GM23338 (cell line): ENCODE measurements around the gene LSP1. TPM values are rescaled to one million over a fixed set of nuclear protein-coding genes. Genes with fewer than 3 reads are reported as not detected.

Source experiments
- ATAC-seq: fragments of 200-7000 bp; cut with Tn5 transposase; 3 replicates; pipeline ENCODE4 v1.9.1; 2020
- DNase-seq: peaks from one replicate; pipeline ENCODE4 v3.0.0-alpha.2; 2015; ENCODE audit warnings: low spot score
- H2AFZ ChIP-seq: fragments of 200-600 bp; sonication (generic); 2 replicates; pipeline ENCODE4 v1.8.0; 2016; ENCODE audit warnings: antibody characterized with exemption, mild to moderate bottlenecking, moderate library complexity
- H3F3A ChIP-seq: fragments of 200-600 bp; sonication (generic); replicated peaks from 2 replicates; pipeline ENCODE4 v1.8.0; 2017; ENCODE audit warnings: antibody characterized with exemption, mixed run types, low read depth
- H3K27ac ChIP-seq: fragments of 200-600 bp; sonication (generic); 2 replicates; pipeline ENCODE4 v1.6.1; 2016; ENCODE audit warnings: low read depth
- H3K27me3 ChIP-seq: fragments of 200-600 bp; sonication (generic); 2 replicates; pipeline ENCODE4 v1.8.0; 2016; ENCODE audit warnings: mild to moderate bottlenecking, mixed run types, moderate library complexity; ENCODE audit not compliant: insufficient read depth
- H3K36me3 ChIP-seq: fragments of 200-600 bp; sonication (generic); 2 replicates; pipeline ENCODE4 v1.8.0; 2016; ENCODE audit warnings: mild to moderate bottlenecking; ENCODE audit not compliant: insufficient read depth
- H3K4me1 ChIP-seq: fragments of 200-600 bp; sonication (generic); 2 replicates; pipeline ENCODE4 v1.8.0; 2016; ENCODE audit warnings: mild to moderate bottlenecking, moderate library complexity; ENCODE audit not compliant: insufficient read depth
- H3K4me2 ChIP-seq: fragments of 200-600 bp; sonication (generic); 2 replicates; pipeline ENCODE4 v1.7.1; 2017; ENCODE audit warnings: mixed run types
- H3K4me3 ChIP-seq: fragments of 200-600 bp; sonication (generic); 2 replicates; pipeline ENCODE4 v1.6.1; 2016; ENCODE audit warnings: mixed run types
- H3K79me2 ChIP-seq: fragments of 200-600 bp; sonication (generic); replicated peaks from 2 replicates; pipeline ENCODE4 v1.8.0; 2017; ENCODE audit warnings: mild to moderate bottlenecking; ENCODE audit not compliant: insufficient read depth
- H3K9me2 ChIP-seq: fragments of 200-600 bp; sonication (generic); 2 replicates; pipeline ENCODE4 v1.8.0; 2017; ENCODE audit not compliant: insufficient read depth
- H4K20me1 ChIP-seq: fragments of 200-600 bp; sonication (generic); replicated peaks from 2 replicates; pipeline ENCODE4 v1.8.0; 2017; ENCODE audit warnings: mild to moderate bottlenecking; ENCODE audit not compliant: insufficient read depth
- H3K27ac Mint-ChIP-seq: 2 replicates; pipeline ENCODE4 v1.8.0; 2020; ENCODE audit warnings: inconsistent platforms, mild to moderate bottlenecking, moderate library complexity, mixed read lengths
- H3K27me3 Mint-ChIP-seq: 3 replicates; pipeline ENCODE4 v1.8.0; 2022; ENCODE audit warnings: low read depth, mild to moderate bottlenecking, moderate library complexity, mixed read lengths, inconsistent platforms; ENCODE audit not compliant: insufficient read depth, poor library complexity
- H3K36me3 Mint-ChIP-seq: 3 replicates; pipeline ENCODE4 v1.8.0; 2021; ENCODE audit warnings: low read depth, mild to moderate bottlenecking, inconsistent platforms, moderate library complexity, mixed read lengths
- H3K4me1 Mint-ChIP-seq: 3 replicates; pipeline ENCODE4 v1.8.0; 2020; ENCODE audit warnings: mild to moderate bottlenecking, inconsistent platforms, mixed read lengths
- H3K4me3 Mint-ChIP-seq: 3 replicates; pipeline ENCODE4 v1.8.0; 2021; ENCODE audit warnings: moderate library complexity, mild to moderate bottlenecking, inconsistent platforms, mixed read lengths
- H3K9me3 Mint-ChIP-seq: 3 replicates; pipeline ENCODE4 v1.8.0; 2020; ENCODE audit warnings: moderate library complexity, mild to moderate bottlenecking, inconsistent platforms, mixed read lengths
- CREB1 ChIP-seq: fragments of 250-450 bp; sonication (Bioruptor Pico); IDR thresholded peaks from 2 replicates; pipeline ENCODE4 v1.5.0; 2020; ENCODE audit warnings: low read depth, mild to moderate bottlenecking, moderate library complexity
- ETS1 ChIP-seq: IDR thresholded peaks from 2 replicates; pipeline ENCODE4 v1.6.1; 2016; ENCODE audit warnings: antibody characterized with exemption
- EZH2 ChIP-seq: fragments of 200-600 bp; sonication (generic); IDR thresholded peaks from one replicate; pipeline ENCODE4 v1.8.0; 2017; ENCODE audit warnings: antibody characterized with exemption, mild to moderate bottlenecking, low read depth; ENCODE audit not compliant: unreplicated experiment
- NANOG ChIP-seq: IDR thresholded peaks from 2 replicates; pipeline ENCODE4 v1.6.1; 2016; ENCODE audit warnings: antibody characterized with exemption, borderline replicate concordance
- POLR2AphosphoS5 ChIP-seq: IDR thresholded peaks from 2 replicates; pipeline ENCODE4 v1.6.1; 2016; ENCODE audit warnings: antibody characterized with exemption, low read depth
- REST ChIP-seq: IDR thresholded peaks from one replicate; pipeline ENCODE4 v1.6.1; 2018; ENCODE audit warnings: antibody characterized with exemption; ENCODE audit not compliant: unreplicated experiment
- STAT1 ChIP-seq: IDR thresholded peaks from one replicate; pipeline ENCODE4 v1.6.1; 2016; ENCODE audit warnings: antibody characterized with exemption; ENCODE audit not compliant: unreplicated experiment
- polyA plus RNA-seq: library from polyadenylated mRNA; unstranded; fragments of >200 nt; fragmentation: Nextera tagmentation; extraction: Ambion mirVana; gene quantifications from 2 replicates; pipeline ENCODE4 v1.2.1, GENCODE V29; 2016
- total RNA-seq: library from RNA; depleted of rRNA; stranded (reverse); fragments of >200 nt; shearing (Covaris generic); gene quantifications from 2 replicates; pipeline ENCODE4 v1.2.3, GENCODE V29; 2014

The LSP1 gene
- total and polyA plus RNA-seq, 2 experiments from 2014 or later = 0.84 TPM; not detected in 1

- Histone ChIP-seq H2AFZ (no peak overlapping the region), H3K4me2 (no peak overlapping the region), H3K4me3 (no peak overlapping the region), H3K27me3 (no peaks in the 10 kb centered on the region), H3K4me1 (no peaks in the 10 kb centered on the region), H3F3A (no peaks in the 10 kb centered on the region), H3K9me2 (no peaks in the 10 kb centered on the region), H3K79me2 (no peaks in the 10 kb centered on the region), H3K36me3 (no peaks in the 10 kb centered on the region), H3K27ac (no peak overlapping the region), H4K20me1 (no peaks in the 10 kb centered on the region)
- no peak for ATAC-seq
- Mint-ChIP-seq H3K36me3 (no peaks in the 10 kb centered on the region), H3K9me3 (no peaks in the 10 kb centered on the region; the same call in 2 of the 3 replicates), H3K27me3 (peaks cover 9% of the 10 kb centered on the region), H3K4me3 (no peak overlapping the region), H3K27ac (no peak overlapping the region), H3K4me1 (no peaks in the 10 kb centered on the region)
- DNase-seq = no peak
- TF ChIP-seq EZH2 (peak; percentile 9), CREB1 (CRISPR knock-in tag) (no peak)
These were observed 7.8 kb upstream of the LSP1 start for GRCh38 chr11:1845095-1845429.

GRCh38 chr11:1845561-1846452 lies 7.1 kb upstream of the LSP1 start:
- Histone ChIP-seq H3K4me2 (no peak overlapping the region), H4K20me1 (no peaks in the 10 kb centered on the region), H2AFZ (no peak overlapping the region), H3K4me1 (no peaks in the 10 kb centered on the region), H3K79me2 (no peaks in the 10 kb centered on the region), H3K36me3 (no peaks in the 10 kb centered on the region), H3K9me2 (no peaks in the 10 kb centered on the region), H3K4me3 (no peak overlapping the region), H3F3A (no peaks in the 10 kb centered on the region), H3K27me3 (no peaks in the 10 kb centered on the region), H3K27ac (no peak overlapping the region)
- Mint-ChIP-seq H3K27me3 (peaks cover 11% of the 10 kb centered on the region), H3K27ac (no peak overlapping the region), H3K36me3 (no peaks in the 10 kb centered on the region), H3K4me1 (no peaks in the 10 kb centered on the region), H3K4me3 (no peak overlapping the region), H3K9me3 (no peaks in the 10 kb centered on the region; the same call in 2 of the 3 replicates)
- ATAC-seq (no peak), DNase-seq (no peak)
- TF ChIP-seq STAT1 (no peak), ETS1 (no peak), POLR2AphosphoS5 (no peak), REST (no peak), NANOG (no peak), CREB1 (CRISPR knock-in tag) (no peak), EZH2 (no peak)
